Fibroblast of lung (primary cell): Measurements from ENCODE around the gene TLL2.

ENCODE experiments used
- CTCF ChIP-seq, 2 donors: IDR thresholded peaks in 1 of 2; conservative IDR thresholded peaks in 1 of 2; 1 replicate in 1 of 2; 2 replicates in 1 of 2; pipeline ENCODE4 v1.5.1; 2011 to 2012; ENCODE audit warnings: low read length in 2 of 2, control low read depth in 1 of 2, inconsistent platforms in 1 of 2, low read depth in 1 of 2, mild to moderate bottlenecking in 1 of 2
- EZH2 ChIP-seq: IDR thresholded peaks from 2 replicates; pipeline ENCODE4 v1.5.1; 2012; ENCODE audit warnings: low read length, control low read depth, mild to moderate bottlenecking; ENCODE audit errors: missing control alignments

GRCh38 chr10:96448558-96448957 is 65.2 kb downstream of the TLL2 start:
- TF ChIP-seq CTCF (conservative IDR thresholded peaks at IDR 0.05 in 1 of 2, IDR thresholded peaks at IDR 0.05 in 1 of 2; ENCODE audit: low read depth in 1 of 2, low read length in 2 of 2) (no peak), EZH2 (no peak)
